ENCODE results near the gene CELF2.

The CELF2 gene

DNA sequence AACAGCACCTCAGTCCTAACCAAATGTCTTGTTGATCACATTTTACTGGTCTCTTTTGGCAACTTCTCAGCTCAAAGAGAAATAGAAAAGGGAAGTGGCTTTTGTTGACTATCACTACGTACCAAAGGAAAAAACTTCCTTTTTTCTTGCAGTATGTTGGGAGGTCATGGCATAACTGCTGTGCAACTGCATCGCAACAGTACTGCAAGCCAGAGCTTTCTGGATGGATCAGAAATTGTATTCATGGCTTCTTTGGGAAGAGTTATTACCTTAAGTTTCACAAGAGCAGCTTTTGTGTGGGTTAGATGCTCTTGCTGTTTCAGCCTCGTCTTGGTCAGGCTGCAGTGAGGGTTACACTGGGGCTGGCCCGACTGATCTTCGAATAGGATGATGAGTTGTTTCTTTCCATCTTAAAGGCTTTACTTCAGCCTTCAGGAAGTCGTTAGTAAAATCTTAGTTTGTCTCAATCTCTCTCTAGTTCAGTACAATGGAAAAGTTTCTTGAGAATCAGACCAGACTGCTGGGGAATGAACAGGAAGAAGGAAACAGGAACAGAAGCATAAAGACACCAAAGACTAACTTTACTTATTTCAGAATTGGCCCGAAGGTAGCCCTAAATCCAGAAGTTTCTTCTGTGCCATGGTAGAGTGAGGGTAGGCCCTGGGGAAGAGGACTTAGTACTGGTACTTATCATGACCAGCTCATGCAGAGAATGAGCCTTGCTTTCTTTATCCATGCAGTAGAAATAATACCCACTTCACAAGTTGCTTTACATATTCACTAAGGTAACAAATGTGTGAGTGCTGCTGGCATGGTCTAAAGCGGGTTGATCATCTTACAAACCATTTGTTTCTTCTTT, 153.6 kb downstream of the CELF2 start:
- no peak for DNase-seq (ENCODE audit: low read depth)
- no peak overlapping the region for H3K4me3 ChIP-seq (ENCODE audit: low read depth, low read length)
- in situ Hi-C loops (cut with HindIII; ENCODE audit: low sequenced_read_pairs) = no loop called here
- TF ChIP-seq, protein P1, sequence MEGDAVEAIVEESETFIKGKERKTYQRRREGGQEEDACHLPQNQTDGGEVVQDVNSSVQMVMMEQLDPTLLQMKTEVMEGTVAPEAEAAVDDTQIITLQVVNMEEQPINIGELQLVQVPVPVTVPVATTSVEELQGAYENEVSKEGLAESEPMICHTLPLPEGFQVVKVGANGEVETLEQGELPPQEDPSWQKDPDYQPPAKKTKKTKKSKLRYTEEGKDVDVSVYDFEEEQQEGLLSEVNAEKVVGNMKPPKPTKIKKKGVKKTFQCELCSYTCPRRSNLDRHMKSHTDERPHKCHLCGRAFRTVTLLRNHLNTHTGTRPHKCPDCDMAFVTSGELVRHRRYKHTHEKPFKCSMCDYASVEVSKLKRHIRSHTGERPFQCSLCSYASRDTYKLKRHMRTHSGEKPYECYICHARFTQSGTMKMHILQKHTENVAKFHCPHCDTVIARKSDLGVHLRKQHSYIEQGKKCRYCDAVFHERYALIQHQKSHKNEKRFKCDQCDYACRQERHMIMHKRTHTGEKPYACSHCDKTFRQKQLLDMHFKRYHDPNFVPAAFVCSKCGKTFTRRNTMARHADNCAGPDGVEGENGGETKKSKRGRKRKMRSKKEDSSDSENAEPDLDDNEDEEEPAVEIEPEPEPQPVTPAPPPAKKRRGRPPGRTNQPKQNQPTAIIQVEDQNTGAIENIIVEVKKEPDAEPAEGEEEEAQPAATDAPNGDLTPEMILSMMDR (IDR thresholded peaks at IDR 0.05; ENCODE audit: low read depth, low read length, missing control alignments) = no peak

DNA sequence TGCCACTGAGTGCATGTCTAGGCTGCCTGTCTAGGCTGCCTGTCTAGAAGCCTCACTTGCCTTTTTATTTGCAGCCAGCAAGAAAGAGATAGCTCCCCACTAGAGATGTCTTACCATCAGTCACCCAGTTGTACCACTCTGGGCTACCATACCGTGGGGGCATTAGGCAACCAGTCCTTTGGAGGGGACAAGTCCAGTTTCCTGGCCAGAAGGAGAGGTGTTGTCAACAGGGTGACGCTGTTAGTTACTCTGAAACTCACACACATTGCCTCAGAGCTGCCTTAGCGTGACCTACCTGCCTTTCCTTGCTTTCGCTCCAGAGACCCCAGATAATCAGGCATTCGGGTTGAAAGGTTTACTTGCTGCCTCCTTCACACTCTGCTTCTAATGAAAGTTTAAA, 155.4 kb downstream of the CELF2 start:
- no peak overlapping the region for H3K4me3 ChIP-seq (ENCODE audit: low read depth, low read length)
- in situ Hi-C loops (cut with HindIII; ENCODE audit: low sequenced_read_pairs) = no loop called here
- TF ChIP-seq, protein P1 (IDR thresholded peaks at IDR 0.05; ENCODE audit: low read depth, low read length, missing control alignments) = no peak
- DNase-seq (ENCODE audit: low read depth) = no peak

DNA sequence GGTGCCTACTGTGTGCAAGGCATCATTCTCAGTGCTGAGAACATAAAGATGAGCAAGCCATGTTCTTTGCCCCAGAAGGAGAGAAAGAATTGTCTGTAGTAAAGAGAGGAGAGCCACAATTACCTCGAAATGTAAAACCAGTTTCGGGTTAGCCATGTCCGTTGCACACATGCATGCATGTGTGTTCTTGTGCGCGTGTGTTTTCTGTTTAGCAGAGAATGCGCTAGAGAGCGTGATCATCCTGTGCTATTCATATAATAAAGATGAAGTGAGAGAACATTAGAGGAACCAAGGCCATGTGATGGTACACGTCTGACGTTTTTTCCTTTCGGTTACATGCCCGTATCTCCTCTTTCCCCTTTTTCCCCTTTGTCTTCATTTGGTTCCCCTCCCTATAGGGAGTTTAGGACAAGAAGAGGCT, 158.2 kb downstream of the CELF2 start:
- H3K4me3 ChIP-seq (ENCODE audit: low read depth, low read length) = no peak overlapping the region
- in situ Hi-C loops (cut with HindIII; ENCODE audit: low sequenced_read_pairs) = no loop called here
- no peak for DNase-seq (ENCODE audit: low read depth)
- TF ChIP-seq, protein P1 (IDR thresholded peaks at IDR 0.05; ENCODE audit: low read depth, low read length, missing control alignments) = no peak

DNA sequence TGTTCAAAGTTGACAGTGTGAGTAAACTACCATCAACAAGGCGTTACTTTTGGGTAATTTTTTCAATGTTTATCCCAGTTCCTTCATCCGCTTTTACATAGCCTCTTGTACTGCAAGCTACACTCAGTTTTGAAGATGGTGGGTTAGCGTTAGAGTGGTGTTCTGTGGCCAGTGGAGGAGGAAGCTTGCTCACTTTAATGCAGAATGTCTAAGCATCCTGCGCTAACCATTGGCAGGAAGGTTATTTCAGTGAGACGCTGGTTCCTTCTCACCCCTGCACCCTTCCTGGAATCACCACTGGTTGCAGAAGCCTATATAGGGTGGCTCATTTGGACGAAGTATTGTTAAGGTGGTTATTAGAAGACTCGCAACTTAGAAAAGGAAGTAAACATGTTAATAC, 159.1 kb downstream of the CELF2 start:
- in situ Hi-C loops (cut with HindIII; ENCODE audit: low sequenced_read_pairs) = no loop called here
- DNase-seq (ENCODE audit: low read depth) = no peak
- H3K4me3 ChIP-seq (ENCODE audit: low read depth, low read length) = no peak overlapping the region
- TF ChIP-seq, protein P1 (IDR thresholded peaks at IDR 0.05; ENCODE audit: low read depth, low read length, missing control alignments) = no peak

DNA sequence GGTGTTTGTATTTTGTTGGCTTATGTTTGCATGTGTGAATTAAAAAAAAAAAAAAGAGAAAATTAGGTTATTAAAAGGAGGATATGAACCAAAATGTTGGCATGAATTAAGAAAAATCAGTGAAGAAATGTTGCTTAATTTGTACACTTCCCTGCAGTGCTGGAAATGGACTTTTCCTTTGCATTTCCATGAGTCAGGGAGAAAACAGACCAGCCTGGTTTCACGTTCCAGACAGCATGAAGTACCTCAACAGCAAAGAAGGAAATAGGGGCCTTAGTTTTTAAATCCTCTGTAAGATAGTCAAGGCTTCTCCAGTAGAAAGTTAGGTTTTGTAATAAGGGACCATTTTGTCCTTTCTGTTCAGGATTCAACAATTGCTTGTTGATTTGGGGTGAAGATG, 159.7 kb downstream of the CELF2 start:
- H3K4me3 ChIP-seq (ENCODE audit: low read depth, low read length) = no peak overlapping the region
- no peak for DNase-seq (ENCODE audit: low read depth)
- in situ Hi-C loops (cut with HindIII; ENCODE audit: low sequenced_read_pairs) = no loop called here
- TF ChIP-seq, protein P1 (IDR thresholded peaks at IDR 0.05; ENCODE audit: low read depth, low read length, missing control alignments) = no peak

DNA sequence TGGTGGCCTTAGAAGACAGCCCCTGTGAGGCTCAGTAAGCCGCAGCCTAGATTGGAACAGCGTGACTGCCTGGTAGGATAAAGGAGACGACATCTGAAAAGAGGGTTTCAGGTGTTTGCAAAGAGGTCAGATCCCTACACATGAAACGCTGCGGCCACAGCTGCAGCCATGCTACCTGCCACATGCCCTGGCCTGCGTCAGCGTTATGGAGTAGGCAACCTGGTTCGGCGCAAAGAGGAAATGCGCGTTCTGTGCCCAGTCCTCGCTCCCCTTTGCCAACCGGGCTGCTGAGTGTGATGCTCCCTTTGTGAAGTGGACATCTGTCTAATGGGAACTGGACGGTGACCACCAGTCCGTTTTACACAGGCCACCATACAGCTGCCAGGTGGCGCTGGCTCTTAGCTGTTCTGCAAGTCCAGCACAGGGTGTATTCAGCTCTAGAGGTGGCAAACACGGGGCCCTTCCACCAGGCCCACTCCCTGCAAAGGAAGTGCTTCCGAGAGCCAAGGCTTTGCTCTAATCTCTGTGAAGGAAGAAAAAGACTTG, 160.3 kb downstream of the CELF2 start:
- in situ Hi-C loops (cut with HindIII; ENCODE audit: low sequenced_read_pairs) = no loop called here
- DNase-seq (ENCODE audit: low read depth) = no peak
- TF ChIP-seq, protein P1 (IDR thresholded peaks at IDR 0.05; ENCODE audit: low read depth, low read length, missing control alignments) = no peak
- H3K4me3 ChIP-seq (ENCODE audit: low read depth, low read length) = no peak overlapping the region
